ENCODE measurements around the gene CTNNBIP1.

DNA sequence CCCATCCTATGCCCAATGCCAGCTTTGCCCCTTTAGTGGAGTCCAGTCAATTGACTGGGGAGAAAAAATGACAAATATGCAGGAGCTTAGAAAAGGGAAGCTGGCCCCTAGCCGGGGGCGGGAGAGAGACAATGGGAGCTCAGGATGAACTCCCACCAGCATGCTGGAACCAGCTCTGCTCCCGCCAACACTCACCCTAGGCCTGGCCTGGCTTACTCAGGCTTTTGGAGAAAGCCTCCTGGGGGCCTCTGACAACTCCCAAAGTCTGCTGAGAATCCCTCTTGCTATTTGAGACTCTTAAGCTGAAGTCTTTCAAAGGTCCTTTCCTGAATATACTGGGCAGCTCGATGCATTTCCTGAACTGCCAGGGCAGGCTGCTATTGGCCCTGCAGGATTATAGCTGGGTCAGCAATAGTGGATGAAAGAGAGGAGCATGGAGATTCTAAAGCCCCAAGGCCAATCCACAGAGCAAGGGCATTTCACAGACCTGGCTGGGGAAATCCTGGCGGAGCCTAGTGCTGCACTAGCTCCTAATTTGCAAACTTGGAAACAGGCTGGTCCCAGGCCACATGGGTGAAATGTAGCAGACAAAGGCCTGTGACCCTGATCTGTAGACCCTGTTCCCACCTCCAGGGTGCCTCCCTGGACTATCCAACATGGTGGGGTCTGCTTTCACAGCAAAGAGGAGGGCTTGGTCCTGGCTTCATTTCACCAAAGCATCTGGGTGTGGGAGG lies 50.6 kb downstream of the CTNNBIP1 start:
- TF ChIP-seq, protein P1, sequence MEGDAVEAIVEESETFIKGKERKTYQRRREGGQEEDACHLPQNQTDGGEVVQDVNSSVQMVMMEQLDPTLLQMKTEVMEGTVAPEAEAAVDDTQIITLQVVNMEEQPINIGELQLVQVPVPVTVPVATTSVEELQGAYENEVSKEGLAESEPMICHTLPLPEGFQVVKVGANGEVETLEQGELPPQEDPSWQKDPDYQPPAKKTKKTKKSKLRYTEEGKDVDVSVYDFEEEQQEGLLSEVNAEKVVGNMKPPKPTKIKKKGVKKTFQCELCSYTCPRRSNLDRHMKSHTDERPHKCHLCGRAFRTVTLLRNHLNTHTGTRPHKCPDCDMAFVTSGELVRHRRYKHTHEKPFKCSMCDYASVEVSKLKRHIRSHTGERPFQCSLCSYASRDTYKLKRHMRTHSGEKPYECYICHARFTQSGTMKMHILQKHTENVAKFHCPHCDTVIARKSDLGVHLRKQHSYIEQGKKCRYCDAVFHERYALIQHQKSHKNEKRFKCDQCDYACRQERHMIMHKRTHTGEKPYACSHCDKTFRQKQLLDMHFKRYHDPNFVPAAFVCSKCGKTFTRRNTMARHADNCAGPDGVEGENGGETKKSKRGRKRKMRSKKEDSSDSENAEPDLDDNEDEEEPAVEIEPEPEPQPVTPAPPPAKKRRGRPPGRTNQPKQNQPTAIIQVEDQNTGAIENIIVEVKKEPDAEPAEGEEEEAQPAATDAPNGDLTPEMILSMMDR (IDR thresholded peaks at IDR 0.05): no peak
- no peak for TF ChIP-seq POLR2A (IDR thresholded peaks at IDR 0.05)

Measured in lower leg skin (tissue), 3 donors.